ENCODE results near the gene FYB2. TPM values are rescaled to one million over a fixed set of nuclear protein-coding genes. Genes with fewer than 3 reads are reported as not detected.

The FYB2 gene
- total RNA-seq, 4 donors from 2014 or later: not detected

- Histone ChIP-seq H3K4me3 (no peak overlapping the region), H3K4me1 (peaks cover 0 to 10% (median 0%) of the 10 kb centered on the region in 4 donors), H3K36me3 (peaks cover 0 to 4% (median 0%) of the 10 kb centered on the region in 4 donors), H3K27me3 (no peaks in the 10 kb centered on the region), H3K9me3 (no peaks in the 10 kb centered on the region), H3K27ac (replicated peaks in 1 of 4) (no peak overlapping the region)
- 88% methylated on average over 1 of the region's 1 CpG for WGBS
- intact Hi-C loops (cut with DNase I): no loop called here
- no peak for DNase-seq (ENCODE audit: extremely low spot score)
- TF ChIP-seq CTCF (IDR thresholded peaks at IDR 0.05): no peak
- TF ChIP-seq POLR2AphosphoS5 (IDR thresholded peaks at IDR 0.05): no peak
- no peak for TF ChIP-seq POLR2A (IDR thresholded peaks at IDR 0.05; ENCODE audit: low read depth)
- TF ChIP-seq EP300 (IDR thresholded peaks at IDR 0.05): no peak
Measured at GRCh38 chr1:56672579-56672978, 146.6 kb downstream of the FYB2 start.

- no peak overlapping the region for H3K27ac ChIP-seq (replicated peaks in 1 of 4)
- no peak overlapping the region for H3K4me3 ChIP-seq
- H3K27me3 ChIP-seq: no peaks in the 10 kb centered on the region
- H3K4me1 ChIP-seq: peaks cover 0 to 10% (median 0%) of the 10 kb centered on the region in 4 donors
- H3K36me3 ChIP-seq: peaks cover 0 to 1% (median 0%) of the 10 kb centered on the region in 4 donors
- DNase-seq (ENCODE audit: extremely low spot score): no peak
- TF ChIP-seq CTCF (IDR thresholded peaks at IDR 0.05) (no peak), EP300 (IDR thresholded peaks at IDR 0.05) (no peak), POLR2AphosphoS5 (IDR thresholded peaks at IDR 0.05) (no peak)
- WGBS: 86% methylated on average over 2 of the region's 2 CpGs
- H3K9me3 ChIP-seq: no peaks in the 10 kb centered on the region
- intact Hi-C loops (cut with DNase I): no loop called here
Measured at GRCh38 chr1:56671542-56671941, 147.7 kb downstream of the FYB2 start.

- intact Hi-C loops (cut with DNase I): no loop called here
- H3K4me1 ChIP-seq: peaks cover 0 to 12% (median 0%) of the 10 kb centered on the region in 4 donors
- TF ChIP-seq CTCF (IDR thresholded peaks at IDR 0.05) (no peak), EP300 (IDR thresholded peaks at IDR 0.05) (no peak), POLR2A (IDR thresholded peaks at IDR 0.05; ENCODE audit: low read depth) (no peak), POLR2AphosphoS5 (IDR thresholded peaks at IDR 0.05) (no peak)
- no peaks in the 10 kb centered on the region for H3K9me3 ChIP-seq
- H3K36me3 ChIP-seq: no peaks in the 10 kb centered on the region
- DNase-seq (ENCODE audit: extremely low spot score): no peak
- WGBS: 89% methylated on average over 4 of the region's 4 CpGs
- H3K27ac ChIP-seq (replicated peaks in 1 of 4): no peak overlapping the region
- H3K27me3 ChIP-seq: no peaks in the 10 kb centered on the region
- H3K4me3 ChIP-seq: no peak overlapping the region
Measured at GRCh38 chr1:56671085-56671484, 148.1 kb downstream of the FYB2 start.

- WGBS: 93% methylated on average over 2 of the region's 2 CpGs
- H3K27me3 ChIP-seq: no peaks in the 10 kb centered on the region
- no peaks in the 10 kb centered on the region for H3K36me3 ChIP-seq
- no peaks in the 10 kb centered on the region for H3K9me3 ChIP-seq
- H3K27ac ChIP-seq (replicated peaks in 1 of 4): no peak overlapping the region
- TF ChIP-seq POLR2AphosphoS5 (IDR thresholded peaks at IDR 0.05) (no peak), POLR2A (IDR thresholded peaks at IDR 0.05; ENCODE audit: low read depth) (no peak), CTCF (IDR thresholded peaks at IDR 0.05) (no peak)
- intact Hi-C loops (cut with DNase I): no loop called here
- peaks cover 0 to 14% (median 0%) of the 10 kb centered on the region in 4 donors for H3K4me1 ChIP-seq
- no peak overlapping the region for H3K4me3 ChIP-seq
- no peak for DNase-seq (ENCODE audit: extremely low spot score)
Measured at GRCh38 chr1:56670350-56670749, 148.9 kb downstream of the FYB2 start.

Other genes with a start within 250 kb of the FYB2 start
- gene PLPP3, start 239.8 kb downstream of the FYB2 start, total RNA-seq: 100 to 1,000 TPM; 138 to 244 (median 181) TPM
- gene PRKAA2, start 174.1 kb downstream of the FYB2 start, total RNA-seq: 10 to 100 TPM; 32.6 to 70.8 (median 39.2) TPM
- not detected for gene C8A, start 35.4 kb upstream of the FYB2 start, total RNA-seq
- not detected for gene C8B, start 146.6 kb upstream of the FYB2 start, total RNA-seq

Data from esophagus muscularis mucosa (tissue), 4 donors.